H1 (cell line): ENCODE measurements around the gene DMBT1. TPM values are rescaled to one million over a fixed set of nuclear protein-coding genes. Genes with fewer than 3 reads are reported as not detected.

Experiments used
- CTCF ChIA-PET: fragments of 300-600 bp; sonication (Branson Sonifier 250); formaldehyde crosslinking; loops from one replicate; lab custom pipeline; 2021; ENCODE audit not compliant: partially characterized antibody; lab: Charles Lee
- POLR2A ChIA-PET: fragments of 300-600 bp; sonication (Branson Sonifier 250); formaldehyde crosslinking; loops from one replicate; lab custom pipeline; 2021; ENCODE audit warnings: inconsistent platforms; ENCODE audit not compliant: partially characterized antibody; lab: Charles Lee
- DNase-seq, 2 experiments: peaks; one replicate each; pipeline versions ENCODE4 v3.0.0 to v3.0.0-alpha.2; 2010 to 2022; ENCODE audit warnings: low spot score in 2 of 2, low read depth in 1 of 2, mixed read lengths in 1 of 2
- FAIRE-seq: peaks from 2 replicates; lab custom pipeline; 2011; peaks lifted over from hg19 to GRCh38; lab: Jason Lieb, UNC
- H2AFZ ChIP-seq: 2 replicates; pipeline ENCODE4 v1.8.1; 2012; ENCODE audit warnings: low read length, inconsistent platforms
- H2AK5ac ChIP-seq: 2 replicates; pipeline ENCODE4 v1.6.1; 2013; ENCODE audit warnings: low read depth, low read length
- H2BK120ac ChIP-seq: replicated peaks from 2 replicates; pipeline ENCODE3; 2013; ENCODE audit warnings: low read depth, low read length, inconsistent platforms
- H2BK12ac ChIP-seq: 2 replicates; pipeline ENCODE4 v1.6.1; 2013; ENCODE audit warnings: low read depth, low read length
- H2BK15ac ChIP-seq: 2 replicates; pipeline ENCODE4 v1.6.1; 2013; ENCODE audit warnings: low read length
- H2BK20ac ChIP-seq: 2 replicates; pipeline ENCODE4 v1.6.1; 2013; ENCODE audit warnings: low read length
- H2BK5ac ChIP-seq: 2 replicates; pipeline ENCODE4 v1.6.1; 2013; ENCODE audit warnings: low read depth, low read length
- H3K14ac ChIP-seq: 2 replicates; pipeline ENCODE4 v1.6.1; 2013; ENCODE audit warnings: inconsistent platforms; ENCODE audit not compliant: insufficient read length
- H3K18ac ChIP-seq: 2 replicates; pipeline ENCODE4 v1.6.1; 2013; ENCODE audit warnings: low read length; ENCODE audit errors: extremely low read depth
- H3K23ac ChIP-seq: 2 replicates; pipeline ENCODE4 v1.6.1; 2013; ENCODE audit warnings: inconsistent platforms; ENCODE audit not compliant: insufficient read length
- H3K23me2 ChIP-seq: 2 replicates; pipeline ENCODE4 v1.6.1; 2013; ENCODE audit warnings: low read depth, low read length
- H3K27ac ChIP-seq: 2 replicates; pipeline ENCODE4 v1.6.1; 2011; ENCODE audit warnings: low read depth, low read length, inconsistent platforms
- H3K27me3 ChIP-seq, 4 experiments: replicated peaks in 1 of 4; 1 replicate in 1 of 4; 2 replicates in 3 of 4; pipeline versions ENCODE4 v1.6.1 to v1.8.1; 2011 to 2013; ENCODE audit warnings: low read length in 3 of 4, mild to moderate bottlenecking in 3 of 4, inconsistent platforms in 2 of 4, mixed read lengths in 2 of 4, moderate library complexity in 1 of 4; ENCODE audit not compliant: control insufficient read depth in 3 of 4, insufficient read depth in 3 of 4; ENCODE audit errors: extremely low read depth in 1 of 4
- H3K36me3 ChIP-seq, 4 experiments: 2 replicates each; pipeline versions ENCODE4 v1.6.1 to v1.8.1; 2011 to 2013; ENCODE audit warnings: mild to moderate bottlenecking in 4 of 4, low read length in 3 of 4, moderate library complexity in 2 of 4, control low read depth in 1 of 4, inconsistent platforms in 1 of 4; ENCODE audit not compliant: insufficient read depth in 4 of 4, control insufficient read depth in 2 of 4
- H3K4ac ChIP-seq: replicated peaks from 2 replicates; pipeline ENCODE3; 2013; ENCODE audit warnings: low read length, low read depth, mixed read lengths, inconsistent platforms; ENCODE audit not compliant: insufficient read length
- H3K4me1 ChIP-seq, 4 experiments: replicated peaks in 1 of 4; 1 replicate in 1 of 4; 2 replicates in 3 of 4; pipeline versions ENCODE4 v1.6.1 to v1.8.1; 2011 to 2013; ENCODE audit warnings: low read length in 3 of 4, inconsistent platforms in 2 of 4, mixed read lengths in 1 of 4; ENCODE audit not compliant: insufficient read depth in 4 of 4, control insufficient read depth in 3 of 4
- H3K4me2 ChIP-seq, 2 experiments: 2 replicates each; pipeline versions ENCODE4 v1.6.1 to v1.8.1; 2011 to 2013; ENCODE audit warnings: low read depth in 2 of 2, low read length in 2 of 2, control low read depth in 1 of 2, inconsistent platforms in 1 of 2, mild to moderate bottlenecking in 1 of 2; ENCODE audit not compliant: insufficient read depth in 1 of 2
- H3K4me3 ChIP-seq, 4 experiments: fragments of 200-600, 300-600 bp in 1 of 4; sonication (generic), shearing (Covaris generic), sonication (Bioruptor Twin) in 1 of 4; 2 replicates each; pipeline versions ENCODE4 v1.5.1 to v1.8.1; 2011 to 2016; ENCODE audit warnings: low read length in 4 of 4, low read depth in 3 of 4, control low read depth in 2 of 4, inconsistent platforms in 2 of 4, mild to moderate bottlenecking in 2 of 4, mixed read lengths in 1 of 4, moderate library complexity in 1 of 4; ENCODE audit not compliant: insufficient read depth in 2 of 4; ENCODE audit errors: extremely low read depth in 1 of 4
- H3K56ac ChIP-seq: replicated peaks from 2 replicates; pipeline ENCODE3; 2013; ENCODE audit warnings: low read depth, mild to moderate bottlenecking, mixed read lengths, low read length, inconsistent platforms; ENCODE audit not compliant: insufficient read length
- H3K79me1 ChIP-seq: 2 replicates; pipeline ENCODE4 v1.6.1; 2013; ENCODE audit warnings: low read depth, low read length, control low read depth
- H3K79me2 ChIP-seq, 2 experiments: 2 replicates each; pipeline versions ENCODE4 v1.6.1 to v1.8.1; 2012 to 2013; ENCODE audit warnings: low read length in 2 of 2, mild to moderate bottlenecking in 2 of 2, inconsistent platforms in 1 of 2; ENCODE audit not compliant: insufficient read depth in 2 of 2, control insufficient read depth in 1 of 2
- H3K9ac ChIP-seq, 4 experiments: replicated peaks in 1 of 4; 1 replicate in 1 of 4; 2 replicates in 3 of 4; pipeline versions ENCODE4 v1.6.1 to v1.8.1; 2011 to 2013; ENCODE audit warnings: low read depth in 3 of 4, low read length in 3 of 4, control low read depth in 2 of 4, mild to moderate bottlenecking in 2 of 4, moderate library complexity in 2 of 4, inconsistent platforms in 1 of 4; ENCODE audit errors: extremely low read depth in 1 of 4
- H3K9me3 ChIP-seq, 2 experiments: 2 replicates each; pipeline versions ENCODE4 v1.6.1 to v1.8.1; 2012 to 2013; ENCODE audit warnings: mild to moderate bottlenecking in 2 of 2, moderate library complexity in 2 of 2, control low read depth in 1 of 2, inconsistent platforms in 1 of 2, low read depth in 1 of 2, low read length in 1 of 2, mixed read lengths in 1 of 2; ENCODE audit not compliant: insufficient read depth in 2 of 2
- H4K20me1 ChIP-seq, 2 experiments: replicated peaks in 1 of 2; 2 replicates each; pipeline versions ENCODE3 to v1.8.1; 2011 to 2013; ENCODE audit warnings: inconsistent platforms in 2 of 2, low read length in 2 of 2, mild to moderate bottlenecking in 1 of 2; ENCODE audit not compliant: insufficient read depth in 2 of 2, control insufficient read depth in 1 of 2
- H4K5ac ChIP-seq: 2 replicates; pipeline ENCODE4 v1.6.1; 2013; ENCODE audit warnings: low read length, low read depth, mixed read lengths, inconsistent platforms; ENCODE audit not compliant: insufficient read length
- H4K8ac ChIP-seq: 2 replicates; pipeline ENCODE4 v1.8.0; 2013; ENCODE audit warnings: mild to moderate bottlenecking, moderate library complexity, low read length, inconsistent platforms; ENCODE audit not compliant: insufficient read depth; ENCODE audit errors: extremely low read depth
- H4K91ac ChIP-seq: replicated peaks from 2 replicates; pipeline ENCODE3; 2013; ENCODE audit warnings: low read length, mixed read lengths, inconsistent platforms; ENCODE audit not compliant: insufficient read length
- BRCA1 ChIP-seq: IDR thresholded peaks from 2 replicates; pipeline ENCODE4 v1.6.1; 2012; ENCODE audit warnings: low read depth, low read length, improper control_type of control experiment
- CEBPB ChIP-seq: IDR thresholded peaks from 2 replicates; pipeline ENCODE4 v1.6.1; 2012; ENCODE audit warnings: low read depth, low read length
- CREB1 ChIP-seq: IDR thresholded peaks from 2 replicates; pipeline ENCODE4 v1.6.1; 2012; ENCODE audit warnings: inconsistent platforms
- CTBP2 ChIP-seq: IDR thresholded peaks from 2 replicates; pipeline ENCODE4 v1.7.0; 2011; ENCODE audit warnings: borderline replicate concordance, mild to moderate bottlenecking, moderate library complexity, mixed read lengths, low read length; ENCODE audit not compliant: insufficient read depth, insufficient read length
- FOSL1 ChIP-seq: IDR thresholded peaks from 2 replicates; pipeline ENCODE4 v1.6.1; 2011; ENCODE audit warnings: mild to moderate bottlenecking, low read depth, low read length, moderate library complexity; ENCODE audit not compliant: insufficient read depth
- HDAC6 ChIP-seq: IDR thresholded peaks from one replicate; pipeline ENCODE4 v1.7.1; 2012; ENCODE audit warnings: low read depth, mild to moderate bottlenecking, inconsistent platforms, low read length, moderate library complexity
- KDM4A ChIP-seq: IDR thresholded peaks from one replicate; pipeline ENCODE4 v1.7.1; 2012; ENCODE audit warnings: low read depth, mild to moderate bottlenecking, moderate library complexity, low read length, inconsistent platforms; ENCODE audit not compliant: severe bottlenecking
- KDM5A ChIP-seq: fragments of 200-600 bp; IDR thresholded peaks from 2 replicates; pipeline ENCODE4 v1.7.1; 2012; ENCODE audit warnings: mild to moderate bottlenecking, low read length, inconsistent platforms, mixed read lengths
- RBBP5 ChIP-seq: IDR thresholded peaks from 2 replicates; pipeline ENCODE4 v1.7.1; 2012; ENCODE audit warnings: low read depth, mild to moderate bottlenecking, inconsistent platforms, low read length, moderate library complexity, borderline replicate concordance
- RNF2 ChIP-seq: fragments of 200-900, 300-1000 bp; sonication (generic); IDR thresholded peaks from 2 replicates; pipeline ENCODE4 v1.7.1; 2016; ENCODE audit warnings: borderline replicate concordance, low read depth, mild to moderate bottlenecking, antibody characterized with exemption, low read length; ENCODE audit not compliant: poor library complexity, severe bottlenecking; ENCODE audit errors: missing control alignments
- RXRA ChIP-seq: IDR thresholded peaks from 2 replicates; pipeline ENCODE4 v1.6.1; 2011; ENCODE audit warnings: low read depth, mild to moderate bottlenecking, low read length, moderate library complexity; ENCODE audit not compliant: insufficient read depth
- SAP30 ChIP-seq: fragments of 300-600 bp; sonication (generic); IDR thresholded peaks from 2 replicates; pipeline ENCODE4 v1.7.1; 2012; ENCODE audit warnings: low read length, moderate library complexity, mild to moderate bottlenecking, inconsistent platforms; ENCODE audit not compliant: insufficient read depth, insufficient replicate concordance
- SIRT6 ChIP-seq: IDR thresholded peaks from one replicate; pipeline ENCODE4 v1.7.1; 2012; ENCODE audit warnings: low read length, inconsistent platforms
- SUZ12 ChIP-seq: fragments of 200-600 bp; sonication (generic); IDR thresholded peaks from 2 replicates; pipeline ENCODE4 v1.6.1; 2012; ENCODE audit warnings: mild to moderate bottlenecking, inconsistent platforms, low read length, moderate library complexity, mixed read lengths
- WGBS, 2 experiments: shearing (Covaris generic) in 1 of 2; methylation state at CpG; one replicate each; pipeline versions ENCODE4 v1.1.6 to v1.1.7; 2013 to 2015; ENCODE audit warnings: low lambda C conversion rate in 2 of 2, mixed read lengths in 2 of 2, inconsistent platforms in 1 of 2, low coverage in 1 of 2, missing lambda C conversion rate in 1 of 2; ENCODE audit not compliant: insufficient replicate concordance in 2 of 2, insufficient coverage in 1 of 2, insufficient read length in 1 of 2; ENCODE audit errors: extremely low coverage in 1 of 2, missing lambda C conversion rate in 1 of 2; 5-methylcytosine and 5-hydroxymethylcytosine counted together
- polyA plus RNA-seq, 7 experiments: library from polyadenylated mRNA; depleted of rRNA in 3 of 7; stranded (reverse) in 5 of 7; unstranded in 2 of 7; fragments of >200 nt in 5 of 7; fragments of 200-250 nt in 2 of 7; gene quantifications; 1 replicate in 5 of 7; 2 replicates in 1 of 7; 4 replicates in 1 of 7; pipeline versions ENCODE4 v1.2.1 to v1.2.3, GENCODE V29; 2011 to 2013; ENCODE audit warnings: missing spikeins in 2 of 7, mixed read lengths in 2 of 7
- total RNA-seq: library from RNA; stranded (reverse); fragmentation: NEBNext Ultra II Directional; extraction: Animal tissue kit (Norgen Biotek cat#: 25700); gene quantifications from 2 replicates; pipeline ENCODE4 v1.2.1, GENCODE V29; 2021

The DMBT1 gene
- total and polyA plus RNA-seq, 2 of the 8 experiments (the other 6 are each of a cell fraction or from before 2014, with no cell fraction given): 0.03 TPM; not detected in 1

DNA sequence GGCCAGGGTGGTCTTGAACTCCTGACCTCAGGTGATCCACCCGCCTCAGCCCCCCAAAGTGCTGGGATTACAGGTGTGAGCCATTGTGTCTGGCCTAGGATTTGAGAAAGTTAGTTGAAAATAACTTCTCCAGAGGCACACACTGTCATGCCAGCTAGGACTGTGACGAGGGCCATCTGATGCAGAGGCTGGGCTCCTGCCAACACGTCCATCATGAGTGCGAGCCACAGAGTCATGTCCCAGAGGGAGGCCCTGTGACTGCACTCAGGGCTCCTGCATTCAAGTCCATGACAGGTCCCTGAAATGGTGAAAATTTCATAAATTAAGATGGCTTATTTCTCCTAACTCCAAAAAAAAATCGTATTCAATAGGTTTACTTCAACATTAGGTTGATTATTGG lies 122.0 kb downstream of the DMBT1 start:
- no peak for DNase-seq
- Histone ChIP-seq H3K9me3 (no peaks in the 10 kb centered on the region), H3K4me2 (no peak overlapping the region), H2BK5ac (no peak overlapping the region), H3K4ac (no peak overlapping the region), H3K23me2 (no peaks in the 10 kb centered on the region), H4K20me1 (no peaks in the 10 kb centered on the region), H4K5ac (no peak overlapping the region), H2BK120ac (no peak overlapping the region), H3K18ac (no peak overlapping the region), H4K8ac (no peak overlapping the region), H4K91ac (no peak overlapping the region), H3K56ac (no peak overlapping the region), H2BK15ac (no peak overlapping the region), H2BK12ac (no peak overlapping the region), H3K23ac (no peak overlapping the region), H3K27ac (no peak overlapping the region), H3K79me1 (no peaks in the 10 kb centered on the region), H2AFZ (no peak overlapping the region), H3K4me1 (no peaks in the 10 kb centered on the region), H2BK20ac (no peak overlapping the region), H3K36me3 (no peaks in the 10 kb centered on the region), H3K4me3 (no peak overlapping the region), H3K79me2 (no peaks in the 10 kb centered on the region), H3K14ac (no peak overlapping the region), H3K9ac (no peak overlapping the region), H3K27me3 (no peaks in the 10 kb centered on the region), H2AK5ac (no peak overlapping the region)
- ChIA-PET CTCF (interaction anchor here (0.8 to 3.3 kb wide), 2 partner anchors 9 to 34 kb away, joined by 4 to 19 read pairs; no protein-coding TSS in a partner anchor), POLR2A (no interaction called here)
- WGBS, 2 experiments: 93% methylated on average over 5 of the region's 5 CpGs; no CpG with 5 or more reads in 1 of the 2 experiments
- FAIRE-seq: no peak
- TF ChIP-seq KDM5A (no peak), KDM4A (no peak), CREB1 (no peak), SAP30 (no peak), RXRA (no peak), FOSL1 (no peak), RNF2 (no peak), HDAC6 (no peak), RBBP5 (no peak), BRCA1 (no peak), SIRT6 (no peak), CEBPB (no peak), SUZ12 (no peak), CTBP2 (no peak)
